GM12874 (cell line): ENCODE results near the gene MRPS6.

ENCODE experiments used
- CTCF ChIP-seq: IDR thresholded peaks from 2 replicates; pipeline ENCODE4 v1.5.1; 2011; ENCODE audit warnings: low read depth, mild to moderate bottlenecking, control low read depth, low read length, moderate library complexity; ENCODE audit not compliant: insufficient read depth

Gene MRPS6

DNA sequence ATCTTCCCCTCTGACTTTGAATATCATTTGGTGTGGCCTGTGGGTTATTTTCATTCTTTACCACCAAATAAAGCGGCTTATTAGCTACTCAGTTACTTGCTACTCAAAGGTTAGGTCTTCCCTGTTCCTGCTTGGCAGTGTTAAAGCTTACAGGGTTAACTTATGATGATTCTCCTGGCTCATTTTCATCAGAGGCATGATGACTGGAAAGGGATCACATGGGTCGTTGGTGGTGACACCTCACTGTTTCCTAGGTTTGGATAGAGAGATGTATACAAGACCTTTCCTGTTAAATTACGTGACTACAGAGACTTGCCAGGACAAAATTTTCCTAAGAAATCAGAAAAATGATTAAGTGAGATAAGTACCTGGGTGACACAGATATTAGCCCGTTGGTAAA is 27.4 kb downstream of the MRPS6 start:
- TF ChIP-seq CTCF: no peak

- no peak for TF ChIP-seq CTCF
These were observed 32.7 kb downstream of the MRPS6 start for GRCh38 chr21:34105947-34106541.

GRCh38 chr21:34107606-34108005 is 34.2 kb downstream of the MRPS6 start:
- no peak for TF ChIP-seq CTCF

- no peak for TF ChIP-seq CTCF
These were observed 35.7 kb downstream of the MRPS6 start for GRCh38 chr21:34109075-34109474.

DNA sequence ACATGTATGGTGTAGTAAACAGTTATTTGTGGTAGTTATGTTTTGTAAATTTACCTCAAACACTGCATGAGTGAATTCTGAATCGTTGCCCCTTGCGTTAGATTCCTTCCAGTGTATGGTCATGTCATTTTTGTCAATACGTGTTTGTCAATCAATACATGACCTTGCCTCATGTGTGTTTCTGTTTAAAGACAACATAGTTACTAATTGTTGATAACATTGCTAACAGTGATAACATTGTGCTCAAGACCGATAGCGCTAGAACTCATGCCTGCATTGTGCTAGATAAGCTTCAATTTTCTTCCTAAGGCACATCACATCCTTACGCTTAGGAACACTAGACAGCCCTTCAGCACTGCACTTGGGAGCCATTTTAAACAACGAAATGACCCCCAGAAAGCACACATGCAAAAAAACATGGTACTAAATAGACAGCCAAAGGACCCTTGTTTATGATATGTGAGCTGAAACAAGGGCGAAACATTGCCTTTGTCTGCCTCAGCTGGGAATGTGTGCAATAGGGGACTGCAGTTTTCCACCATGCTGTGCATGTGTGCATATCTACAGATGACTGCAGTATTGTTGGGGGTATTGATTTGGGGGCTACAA is 37.3 kb downstream of the MRPS6 start:
- no peak for TF ChIP-seq CTCF

GRCh38 chr21:34112316-34113033 is 39.1 kb downstream of the MRPS6 start:
- TF ChIP-seq CTCF: no peak

- no peak for TF ChIP-seq CTCF
These were observed 40.5 kb downstream of the MRPS6 start for GRCh38 chr21:34113842-34114241.
